ENCODE data around the gene CLEC18A.

- TF ChIP-seq CTCF (conservative IDR thresholded peaks at IDR 0.05; ENCODE audit: low read depth in 2 of 2): no peak
- no peak for TF ChIP-seq EZH2 (IDR thresholded peaks at IDR 0.05; ENCODE audit: low read depth, unreplicated experiment)
- no peak for TF ChIP-seq ETS1 (IDR thresholded peaks at IDR 0.05)
- TF ChIP-seq JUNB (IDR thresholded peaks at IDR 0.05; ENCODE audit: unreplicated experiment): no peak
- no peak for TF ChIP-seq CREB1 (CRISPR knock-in tag; IDR thresholded peaks at IDR 0.05; ENCODE audit: low read depth)
Observed at GRCh38 chr16:69936252-69936651, 14.9 kb upstream of the CLEC18A start.
